Glomerular endothelial cell (primary cell): ENCODE measurements around the gene CHRDL2. TPM values are rescaled to one million over a fixed set of nuclear protein-coding genes. Genes with fewer than 3 reads are reported as not detected.

ENCODE experiments used
- DNase-seq: peaks from one replicate; pipeline ENCODE4 v3.0.0-alpha.2; 2011; ENCODE audit warnings: low read depth, low spot score; ENCODE audit errors: extremely low read depth
- total RNA-seq: library from RNA; depleted of rRNA; stranded (reverse); fragments of >200 nt; gene quantifications from 2 replicates; pipeline ENCODE4 v1.2.3, GENCODE V29; 2015

CHRDL2 gene
- total RNA-seq, 1 donor from 2014 or later = not detected

DNA sequence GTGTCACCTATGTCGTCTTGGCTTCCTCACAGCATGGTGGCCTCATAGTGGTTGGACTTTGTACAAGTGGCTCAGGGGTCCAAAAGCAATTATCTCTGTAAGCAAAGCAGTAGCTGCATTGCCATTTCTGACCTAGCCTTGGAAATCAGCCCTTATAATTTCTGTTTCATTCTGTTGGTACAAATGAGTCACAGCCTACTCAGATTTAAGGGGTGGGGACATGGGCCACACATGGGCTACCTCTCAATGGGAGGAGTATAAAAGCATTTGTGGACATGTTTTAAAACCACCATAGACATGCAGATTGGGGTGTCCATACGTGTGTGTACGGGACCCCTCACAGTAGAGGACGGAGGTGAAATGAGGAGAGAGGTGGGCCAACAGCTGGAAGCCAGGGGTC is 41.6 kb downstream of the CHRDL2 start:
- DNase-seq = no peak

DNA sequence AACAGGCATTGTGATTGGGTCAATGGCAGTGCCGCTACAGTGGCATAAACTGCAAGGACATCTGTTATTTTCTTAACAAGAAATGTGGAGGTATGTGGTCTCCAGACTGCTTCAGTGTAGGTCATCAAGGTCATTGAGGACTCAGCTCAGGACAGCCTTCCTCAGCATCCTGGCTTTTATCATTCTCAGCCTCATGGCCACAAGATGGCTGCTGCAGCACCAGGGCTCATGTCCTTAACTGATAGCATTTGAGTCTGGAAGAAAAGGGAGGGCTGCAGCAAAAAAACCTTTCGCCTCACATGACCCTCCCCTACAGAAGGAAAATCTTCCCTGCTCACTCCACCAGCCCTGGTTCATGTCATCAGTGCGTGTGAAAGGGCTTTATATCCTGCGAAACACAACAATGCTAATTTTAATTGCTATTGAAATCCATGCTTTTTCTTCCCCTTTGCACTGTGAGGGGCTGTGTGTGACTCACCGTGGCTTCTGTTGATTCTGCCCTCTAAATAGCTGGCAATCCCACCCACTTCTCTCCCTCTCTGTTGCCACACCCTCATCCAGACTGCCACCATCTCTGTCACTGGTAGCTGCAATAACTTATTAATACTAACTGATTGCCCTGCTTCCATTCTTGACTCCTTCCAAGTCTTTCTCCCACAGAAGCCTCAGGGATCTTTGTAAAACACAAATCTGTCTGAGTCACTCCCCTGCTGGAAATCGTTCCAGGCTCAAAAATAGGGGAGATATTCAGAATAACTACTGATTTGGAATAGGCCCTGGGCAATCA is 43.8 kb downstream of the CHRDL2 start:
- DNase-seq = no peak

DNA sequence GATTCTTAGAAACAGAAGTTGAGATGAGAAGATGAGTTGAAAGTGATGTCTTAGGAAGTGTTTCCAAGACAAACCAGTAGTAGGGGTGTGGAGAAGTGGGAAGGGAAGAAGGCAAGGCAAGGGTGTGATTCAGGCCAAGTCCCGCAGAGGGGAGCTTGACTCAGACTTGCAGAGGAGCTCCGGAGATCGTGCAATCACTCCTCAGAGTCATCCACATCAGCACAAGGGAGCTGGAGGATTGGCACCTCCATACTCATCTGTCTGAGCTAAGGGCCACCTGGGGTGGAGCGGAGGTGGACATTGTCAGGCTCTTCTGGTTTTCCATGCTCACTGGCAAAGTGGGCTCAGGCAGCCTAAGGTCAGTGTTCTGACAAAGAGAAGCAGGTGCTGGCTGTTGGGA is 44.4 kb downstream of the CHRDL2 start:
- DNase-seq = no peak

DNA sequence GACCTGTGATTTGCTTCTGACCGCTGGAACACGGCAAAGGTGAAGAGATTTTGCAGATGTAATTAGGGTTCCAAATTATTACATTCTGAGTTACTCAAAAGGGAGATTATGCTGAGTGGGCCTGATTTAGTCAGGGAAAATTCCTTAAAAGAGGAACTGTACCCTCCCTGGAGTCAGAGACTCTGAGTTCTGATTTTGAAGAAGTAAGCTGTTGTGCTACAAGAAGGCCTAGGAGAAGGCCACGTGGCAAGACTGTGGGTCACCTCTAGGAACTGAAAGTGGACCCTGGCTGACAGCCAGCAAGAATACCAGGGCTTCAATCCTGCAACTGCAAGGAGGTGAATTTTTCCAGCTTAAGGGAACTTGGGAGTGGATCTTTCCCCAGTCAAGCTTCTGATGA is 45.3 kb downstream of the CHRDL2 start:
- no peak for DNase-seq

DNA sequence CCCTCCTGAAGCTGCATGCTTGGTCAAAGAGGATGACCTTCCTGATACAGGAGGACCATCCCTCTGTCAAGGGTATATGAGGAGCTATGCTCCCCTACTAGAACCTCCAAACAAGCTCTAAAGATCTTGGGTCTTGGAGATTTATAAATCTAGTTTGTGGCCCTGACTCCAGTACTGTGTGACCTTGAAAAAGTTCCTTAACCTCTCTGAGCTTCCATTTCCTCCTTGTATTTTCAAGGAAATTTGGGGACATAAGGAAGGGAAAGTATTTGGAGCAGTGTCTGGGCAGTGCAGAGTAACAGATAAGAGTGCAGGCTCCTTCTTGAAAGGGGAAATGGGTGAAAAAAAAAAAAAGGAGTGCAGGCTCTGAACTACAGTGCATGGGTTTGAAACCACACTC is 45.9 kb downstream of the CHRDL2 start:
- DNase-seq = no peak

DNA sequence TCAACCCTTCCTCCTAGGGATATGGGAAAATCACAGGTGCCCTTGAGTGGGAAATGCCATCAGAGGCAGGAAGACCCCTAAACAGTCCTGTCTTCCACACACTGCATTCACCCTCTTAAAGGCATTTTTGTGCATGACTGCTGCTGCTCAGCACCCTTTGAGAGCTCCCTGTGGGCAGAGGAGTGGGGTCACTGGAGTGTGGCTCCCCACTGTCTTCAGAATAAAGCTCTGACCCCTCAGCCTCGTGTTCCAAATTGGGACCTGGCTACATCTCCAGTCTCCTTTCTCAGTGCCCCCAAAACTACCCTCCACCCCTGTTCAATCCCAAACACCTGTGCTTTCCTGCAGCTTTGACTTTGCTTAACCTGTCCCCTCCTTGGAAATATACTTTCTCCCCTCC is 46.6 kb downstream of the CHRDL2 start:
- DNase-seq = no peak

DNA sequence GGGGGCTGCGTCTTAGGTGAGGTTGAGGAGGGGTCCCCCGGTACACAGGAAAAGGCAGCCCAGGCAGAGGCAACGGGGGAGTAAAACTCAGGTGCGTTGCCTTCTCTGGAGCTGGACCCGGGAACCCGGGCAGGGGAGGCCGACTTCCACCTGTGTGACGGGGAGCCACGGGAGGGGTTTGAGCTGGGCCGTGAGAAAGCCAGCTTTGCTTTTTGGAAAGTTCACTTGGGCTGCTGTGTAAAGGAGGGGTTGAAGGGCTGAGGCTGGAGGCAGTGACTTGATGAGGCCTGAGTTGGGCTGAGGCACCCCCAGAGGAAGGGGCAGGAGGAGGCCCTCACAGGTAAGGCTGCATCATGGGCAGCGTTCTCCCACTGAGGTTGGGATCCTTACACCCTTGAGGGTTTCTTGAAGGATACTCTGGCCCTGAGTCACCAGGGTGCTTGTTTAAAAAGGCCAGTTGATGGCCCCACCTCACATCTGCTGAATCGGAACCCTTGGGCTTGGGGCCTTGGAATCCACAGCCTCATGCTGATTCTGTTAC is 47.2 kb downstream of the CHRDL2 start:
- no peak for DNase-seq

DNA sequence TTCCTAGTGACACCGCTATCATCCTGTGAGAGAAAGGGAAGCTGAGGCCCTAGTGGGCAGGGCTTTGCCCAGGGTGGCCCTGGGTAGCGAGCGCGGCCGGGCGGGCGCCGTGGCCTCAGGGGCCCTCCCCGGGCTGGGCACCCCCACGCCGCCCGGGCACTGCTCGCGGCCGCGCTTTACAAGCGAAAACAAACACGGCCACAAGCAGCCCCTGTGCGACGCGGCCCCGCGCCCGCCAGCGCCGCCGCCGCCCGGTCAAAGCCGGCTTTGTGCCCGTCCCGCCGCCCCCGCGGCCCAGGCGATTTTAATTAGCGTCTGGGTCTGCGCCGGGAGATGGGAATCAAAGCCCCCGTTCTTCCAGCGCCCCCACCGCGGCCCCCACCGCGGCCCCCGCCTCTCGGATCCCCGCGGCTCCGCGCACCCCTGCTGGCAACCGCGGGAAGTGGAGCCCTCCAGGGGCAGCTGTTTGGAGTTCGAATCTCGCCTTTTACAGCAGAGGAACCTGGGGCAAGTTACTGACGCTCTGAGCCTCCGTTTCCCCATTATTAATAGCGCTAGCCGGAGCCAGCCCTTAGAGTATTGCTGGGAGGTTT is 47.9 kb downstream of the CHRDL2 start:
- DNase-seq = no peak

DNA sequence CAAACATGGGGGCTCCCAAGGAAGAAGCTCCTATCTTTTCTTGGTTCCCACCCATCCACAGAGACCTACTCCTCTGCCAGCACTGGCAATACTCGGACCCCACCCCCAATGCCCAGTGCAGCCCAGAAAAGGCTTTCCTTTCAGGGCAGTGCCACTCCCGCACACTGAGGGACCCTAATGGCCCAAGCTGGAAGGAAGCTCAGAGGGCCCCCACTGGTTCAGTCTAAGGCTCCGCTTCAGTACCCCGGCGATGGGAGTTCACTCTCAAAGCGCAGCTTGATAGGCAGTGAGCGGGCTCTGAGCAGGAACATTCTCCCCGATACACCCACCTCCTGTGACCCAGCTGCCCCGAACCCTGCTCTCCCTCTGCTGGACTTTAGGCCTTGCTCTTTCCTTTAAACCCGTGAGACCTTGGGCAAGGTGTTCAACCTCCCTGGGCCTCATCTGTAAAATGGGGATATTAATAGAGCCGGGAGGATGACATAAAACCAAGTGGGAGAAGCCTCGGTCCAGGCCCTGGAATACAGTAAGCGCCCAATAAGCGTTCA is 48.4 kb downstream of the CHRDL2 start:
- no peak for DNase-seq

DNA sequence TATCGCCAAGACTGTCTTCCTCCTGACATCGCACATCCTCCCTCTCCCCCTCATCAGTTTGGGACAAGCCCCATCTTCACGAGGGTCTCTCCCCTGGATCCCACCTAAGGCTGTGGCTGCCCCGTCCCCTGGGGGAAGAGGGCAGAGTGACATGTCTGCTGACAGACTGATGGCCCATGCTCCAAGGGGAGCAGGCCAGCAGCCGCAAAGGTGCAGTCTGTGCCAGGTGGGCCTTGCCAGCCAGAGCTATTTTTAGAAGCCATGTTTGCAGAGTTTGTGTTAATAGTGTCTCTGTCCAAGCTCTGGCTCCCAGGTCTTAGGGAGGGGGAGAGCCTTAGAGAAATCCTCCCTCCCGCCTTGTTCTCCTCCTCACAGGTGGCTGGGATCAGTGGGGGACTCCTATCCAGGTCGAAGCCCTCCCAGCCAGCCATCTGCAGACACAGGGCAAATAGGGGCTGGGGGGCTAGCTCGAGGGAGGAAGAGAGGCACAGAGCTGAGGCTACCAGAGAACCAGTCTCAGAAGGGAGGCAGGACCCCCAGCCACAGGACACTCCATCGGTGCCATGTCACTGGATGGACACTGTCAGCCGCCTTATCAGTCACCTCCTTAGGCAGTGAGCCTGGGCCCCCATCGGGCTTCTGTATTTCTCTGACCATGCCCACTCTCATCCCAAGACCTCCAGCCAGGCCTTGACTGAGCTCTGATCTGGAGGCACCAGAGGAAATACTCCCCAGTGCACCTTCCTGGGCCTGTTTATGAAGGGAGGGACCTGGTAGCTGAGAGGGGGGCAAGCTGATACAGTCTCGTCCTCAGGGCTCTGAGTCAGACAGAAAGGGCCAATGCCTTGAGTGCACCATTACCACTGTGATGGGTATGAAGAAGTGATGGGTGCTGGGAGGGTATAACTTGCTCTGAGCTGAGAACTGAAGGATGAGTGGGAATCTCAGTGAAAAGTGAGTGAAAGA is 49.3 kb downstream of the CHRDL2 start:
- no peak for DNase-seq

DNA sequence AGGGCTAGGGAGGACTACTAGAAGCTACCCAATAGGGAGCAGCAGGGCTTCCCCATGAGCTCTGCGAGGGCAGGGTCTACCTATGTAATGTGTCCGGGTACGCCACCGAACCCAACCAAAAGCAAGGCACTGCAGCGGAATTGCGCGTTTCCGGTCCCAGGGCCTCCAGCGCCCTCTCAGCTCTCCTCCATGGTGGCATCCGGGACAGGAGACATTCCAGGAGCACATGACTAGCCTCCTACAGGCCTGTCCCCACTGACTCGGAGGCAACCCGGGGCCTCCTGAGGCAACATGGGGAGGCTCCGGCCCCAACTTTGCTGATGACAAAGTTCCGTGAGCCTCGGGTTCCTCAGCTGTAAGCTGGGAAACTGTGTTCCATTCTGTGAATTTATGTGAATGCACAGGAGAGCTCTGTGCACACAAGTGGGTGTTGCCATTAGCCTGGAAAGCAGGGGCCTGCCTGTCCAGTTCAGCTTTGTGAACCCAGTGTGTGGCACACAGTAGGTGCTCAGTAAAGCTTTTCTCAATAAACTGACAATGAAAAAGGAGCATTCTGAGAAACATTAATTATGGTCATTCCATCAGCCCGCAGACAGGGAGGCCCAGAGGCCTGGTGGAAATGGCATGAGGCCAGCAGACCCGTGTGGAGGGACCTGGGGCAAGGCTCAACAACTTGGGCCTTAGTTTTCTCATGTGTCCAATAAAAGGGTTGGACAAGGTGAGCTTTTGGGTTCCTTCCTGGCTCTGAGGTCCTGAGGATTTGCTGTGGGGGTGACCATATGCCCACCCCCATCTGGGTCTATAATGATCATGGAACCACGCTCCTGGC is 50.3 kb downstream of the CHRDL2 start:
- DNase-seq = no peak

DNA sequence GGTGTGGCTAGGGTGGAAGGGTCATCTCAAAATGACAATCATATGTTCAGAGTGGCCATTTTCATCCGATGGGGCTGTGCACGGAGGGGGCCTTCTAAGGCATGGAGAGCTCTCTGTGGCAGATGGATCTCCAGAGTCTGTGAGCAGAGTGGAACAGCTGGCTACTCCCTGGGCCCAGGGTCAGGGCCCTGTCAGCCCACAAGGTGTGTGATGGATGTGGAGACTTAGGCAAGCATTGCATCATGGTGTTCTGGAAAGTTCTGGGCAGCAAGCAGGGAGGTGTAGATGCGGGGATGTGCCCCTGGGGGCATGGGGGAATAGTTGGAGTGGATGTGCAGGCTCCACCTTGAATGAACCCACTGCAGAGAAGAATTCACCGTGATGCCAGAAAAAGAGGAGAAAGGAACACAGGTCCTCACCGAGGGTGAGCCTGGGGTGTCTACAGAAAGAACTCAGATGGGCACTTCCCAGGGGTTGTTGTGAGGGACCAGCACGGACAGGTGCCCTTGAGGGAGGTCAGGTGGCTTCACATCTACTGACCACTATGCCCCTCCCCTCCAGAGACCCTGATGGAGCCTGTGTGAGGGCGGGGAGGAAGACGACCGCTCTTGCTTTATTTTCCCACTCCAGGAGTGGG is 51.1 kb downstream of the CHRDL2 start:
- DNase-seq = no peak

DNA sequence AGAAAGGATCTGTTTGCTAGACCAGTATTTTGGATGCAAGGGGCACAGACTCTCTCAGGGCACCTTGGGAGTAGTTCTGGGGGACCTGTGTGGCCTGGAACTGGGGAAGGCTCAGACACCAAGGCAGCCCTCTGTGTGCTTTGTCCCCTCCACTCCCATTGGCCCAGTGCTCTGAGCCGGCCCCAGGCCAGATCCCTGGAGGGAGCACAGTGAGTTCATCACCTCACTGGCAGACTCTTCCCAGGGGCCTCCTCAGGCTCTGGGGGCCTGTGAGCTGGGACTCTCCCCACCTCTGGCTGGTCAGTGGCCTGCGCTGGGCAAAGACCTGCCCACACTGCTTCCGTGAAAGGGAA is 51.7 kb downstream of the CHRDL2 start:
- no peak for DNase-seq

DNA sequence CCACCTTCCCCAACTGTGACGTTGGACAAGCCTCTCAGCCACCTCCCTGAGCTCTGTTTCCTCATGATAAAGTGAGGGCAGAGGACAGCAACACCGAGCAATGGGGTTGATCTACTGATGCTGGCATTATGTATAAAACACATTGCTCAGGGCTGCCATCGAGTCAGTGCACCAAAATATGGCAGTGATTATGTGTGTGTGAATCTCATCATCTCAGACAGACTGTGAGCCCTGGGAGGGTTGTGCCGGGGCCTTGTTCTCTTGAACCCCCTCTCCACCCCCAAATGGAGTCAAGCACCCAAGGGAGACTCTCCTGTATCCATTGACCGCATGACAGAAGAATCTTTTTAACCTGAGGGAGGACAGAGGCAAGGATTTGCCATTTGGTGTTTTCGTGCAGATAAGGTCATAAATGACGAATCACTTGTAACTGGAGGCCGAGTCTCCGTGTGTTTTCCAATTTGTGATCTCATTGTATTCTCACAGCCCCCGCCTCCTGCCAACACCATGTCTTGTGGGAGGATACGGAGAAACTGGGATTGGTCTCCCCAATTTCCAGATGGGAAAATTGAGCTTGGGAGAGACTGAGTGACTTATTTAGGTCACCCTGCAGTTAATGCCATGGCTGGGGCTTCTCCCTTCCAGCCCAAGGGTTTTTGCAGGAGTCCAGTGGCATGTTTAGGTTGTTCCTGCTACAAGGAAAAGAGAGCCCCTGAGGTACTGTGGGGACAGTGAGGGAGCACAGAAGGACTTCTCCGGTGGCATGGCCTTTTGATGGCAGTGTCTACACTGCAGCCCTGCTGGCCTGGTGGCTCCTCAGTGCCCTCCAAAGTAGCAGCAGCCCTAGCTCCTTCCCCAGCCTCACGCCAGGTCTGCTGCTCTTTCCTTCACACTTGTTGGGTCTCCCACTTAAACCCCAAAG is 52.4 kb downstream of the CHRDL2 start:
- DNase-seq = no peak

DNA sequence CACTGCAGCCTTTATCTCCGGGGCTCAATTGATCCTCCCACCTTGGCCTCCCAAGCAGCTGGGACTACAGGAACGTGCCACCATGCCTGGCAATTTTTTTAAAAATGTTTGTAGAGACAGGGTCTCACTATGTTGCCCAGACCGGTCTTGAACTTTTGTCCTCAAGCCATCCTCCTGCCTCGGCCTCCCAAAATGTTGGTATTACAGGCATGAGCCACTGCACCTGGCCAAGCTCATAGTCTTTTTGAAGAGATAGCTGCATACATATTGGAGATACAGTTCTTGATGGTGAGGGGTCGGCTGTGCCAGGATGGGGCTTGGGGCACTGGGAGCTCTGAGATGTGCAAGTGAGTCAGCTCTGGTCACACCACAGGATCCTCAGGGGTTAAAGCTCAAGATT is 53.2 kb downstream of the CHRDL2 start:
- no peak for DNase-seq

DNA sequence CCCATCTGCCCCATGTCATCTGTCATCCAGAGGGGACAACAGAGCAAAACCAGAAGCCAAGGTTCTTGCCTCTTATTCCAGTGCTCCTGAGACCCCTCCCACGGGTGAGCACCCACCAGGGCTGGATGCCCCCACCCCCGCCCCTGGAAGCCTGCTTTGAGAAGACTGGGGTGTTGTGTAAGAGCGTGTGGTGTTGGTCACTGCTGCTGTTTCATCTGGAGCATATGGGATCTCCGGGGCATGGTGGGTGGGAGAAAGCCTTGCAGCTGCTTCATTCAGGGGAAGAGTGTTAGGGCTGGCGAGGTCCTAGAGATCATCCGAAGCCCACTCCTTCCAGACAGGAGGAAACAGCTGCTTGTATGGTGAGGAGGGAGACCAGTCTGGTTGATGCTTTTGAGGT is 54.1 kb downstream of the CHRDL2 start:
- no peak for DNase-seq

DNA sequence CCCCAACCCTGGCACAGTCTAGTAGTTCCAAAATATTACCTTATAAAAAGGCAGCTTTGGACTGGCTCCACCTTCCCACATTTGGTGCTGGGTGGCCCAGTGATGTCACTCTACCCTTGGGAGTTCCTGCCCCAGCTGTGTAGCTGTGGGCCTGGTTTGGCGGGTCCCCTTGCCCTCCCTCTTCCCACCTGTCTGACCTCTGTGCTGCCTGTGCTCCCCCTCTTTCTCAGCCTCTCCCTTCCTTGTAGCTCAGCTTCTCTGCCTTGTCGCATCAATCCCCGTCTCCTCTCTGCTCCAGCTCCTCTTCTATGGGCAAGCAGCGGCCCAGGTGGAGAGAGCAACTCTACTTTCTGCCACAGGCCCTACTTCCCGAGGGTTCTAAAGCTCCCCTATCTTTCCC is 54.6 kb downstream of the CHRDL2 start:
- DNase-seq = no peak

DNA sequence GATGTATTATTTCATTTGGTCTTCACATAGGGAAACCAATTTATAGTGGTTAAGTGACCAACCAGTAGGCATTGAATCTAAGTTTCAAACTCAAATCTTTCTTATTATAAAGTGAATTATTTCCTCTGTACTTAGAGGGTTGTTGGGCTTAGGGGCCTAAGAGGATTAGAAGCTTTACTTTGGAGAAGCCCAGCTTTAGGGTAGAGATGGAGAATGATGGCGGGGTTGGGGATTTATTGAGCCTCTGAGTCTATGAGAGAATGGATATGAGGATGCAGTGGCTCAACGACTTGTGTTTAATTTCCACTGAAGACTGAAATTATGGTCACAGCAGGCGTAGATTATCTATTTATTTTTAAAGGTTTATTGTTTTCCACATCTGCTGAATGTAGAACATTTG is 55.5 kb downstream of the CHRDL2 start:
- no peak for DNase-seq
